DMS153 treated with DMSO at 0.1 percent for 48 hours (cell line): Measurements from ENCODE around the gene POMC.
"Not testable (repeated sequence)": the region's sequence is repeated elsewhere in the genome, so short reads cannot be mapped to it uniquely, and the experiment has no call there.

ENCODE experiments used
- DNase-seq: peaks from one replicate; lab custom pipeline; 2025; ENCODE audit not compliant: unreplicated experiment; lab: John Stamatoyannopoulos, UW

Gene POMC

DNA sequence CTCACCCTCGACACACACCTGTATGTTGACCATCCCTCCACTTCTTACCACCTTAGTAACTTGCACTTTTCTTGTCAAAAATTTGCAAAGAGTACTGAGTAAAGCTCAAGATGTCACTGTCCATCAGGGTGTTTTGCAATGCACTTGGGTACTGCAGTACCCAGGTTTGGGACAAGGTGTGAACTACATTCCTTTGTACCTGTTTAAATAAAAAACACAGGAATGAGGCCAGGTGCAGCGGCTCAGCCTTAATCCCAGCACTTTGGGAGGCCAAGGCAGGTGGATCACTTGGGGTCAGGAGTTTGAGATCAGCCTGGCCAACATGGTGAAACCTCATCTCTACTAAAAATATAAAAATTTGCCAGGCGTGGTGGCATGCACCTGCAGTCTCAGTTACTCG, 27.8 kb downstream of the POMC start:
- not testable (repeated sequence) for DNase-seq

DNA sequence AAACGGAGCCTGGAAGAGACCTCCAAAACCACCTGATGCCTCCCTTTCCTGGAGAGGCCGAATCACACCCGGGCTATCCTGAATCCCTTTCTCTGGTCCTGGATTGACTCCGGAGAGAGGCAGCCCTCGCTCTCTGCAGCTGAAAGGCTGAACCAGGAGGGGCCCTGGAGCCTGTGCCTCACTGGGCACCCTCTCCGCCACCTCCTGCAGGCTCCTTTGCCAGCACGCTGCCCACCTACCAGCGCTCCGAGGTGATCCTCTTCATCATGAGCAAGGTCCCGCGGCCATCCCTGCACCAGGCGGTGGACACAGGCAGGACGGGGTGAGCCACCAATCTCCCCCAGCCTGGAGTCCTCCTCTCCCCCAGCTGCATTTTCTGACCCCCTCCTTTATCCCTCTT, 35.7 kb downstream of the POMC start:
- DNase-seq: no peak

DNA sequence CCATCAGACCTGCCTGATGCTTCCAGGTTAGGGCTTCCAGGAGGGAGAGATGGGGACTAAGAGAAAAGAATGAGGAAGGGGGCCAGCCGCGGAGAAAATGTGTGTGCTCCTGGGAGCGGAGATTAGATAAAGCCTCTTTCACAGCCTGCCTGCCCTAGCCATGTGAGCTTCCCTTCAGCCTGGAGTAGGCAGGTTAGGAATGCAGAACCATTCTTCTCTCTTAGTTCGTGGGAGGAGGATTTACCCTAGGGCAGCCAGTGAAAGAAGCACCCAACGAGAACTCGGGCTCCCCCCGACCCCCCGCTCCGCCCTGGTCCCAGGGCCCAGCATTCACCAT, 36.1 kb downstream of the POMC start:
- no peak for DNase-seq

DNA sequence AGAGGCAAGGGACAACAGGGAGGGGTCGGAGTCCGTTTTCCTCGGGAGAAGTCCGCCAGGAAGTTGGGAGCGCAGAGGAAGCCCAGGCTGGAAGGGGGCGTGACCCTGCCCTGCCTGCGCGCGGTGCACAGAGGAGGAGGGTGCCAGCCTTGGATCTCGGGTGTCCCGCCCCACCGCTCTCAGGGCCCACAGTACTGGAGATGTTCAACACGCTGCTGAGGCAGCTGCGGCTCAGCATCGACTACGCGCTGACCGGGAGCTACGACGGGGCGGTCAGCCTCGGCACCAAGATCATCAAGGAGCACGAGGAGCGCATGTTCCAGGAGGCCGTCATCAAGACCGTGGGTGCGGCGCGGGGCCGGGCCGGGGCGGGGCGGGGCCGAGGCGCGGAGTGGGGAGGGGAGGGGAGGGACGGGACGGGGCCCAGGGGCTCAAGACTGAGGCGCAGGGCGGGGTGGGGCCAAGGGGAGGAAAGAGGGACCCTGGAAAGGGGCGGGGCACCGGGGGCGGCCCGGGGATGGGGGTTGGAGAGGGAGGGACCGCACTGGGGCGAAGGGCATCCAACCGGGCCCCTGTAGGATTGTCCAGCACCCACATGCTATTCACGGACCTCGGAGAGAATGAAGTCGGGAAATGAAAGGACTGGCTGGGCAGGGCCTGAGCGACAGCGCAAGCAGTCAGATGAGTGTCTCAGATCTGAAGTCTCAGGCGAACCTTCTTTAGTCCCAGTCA, 36.6 kb downstream of the POMC start:
- DNase-seq: no peak

DNA sequence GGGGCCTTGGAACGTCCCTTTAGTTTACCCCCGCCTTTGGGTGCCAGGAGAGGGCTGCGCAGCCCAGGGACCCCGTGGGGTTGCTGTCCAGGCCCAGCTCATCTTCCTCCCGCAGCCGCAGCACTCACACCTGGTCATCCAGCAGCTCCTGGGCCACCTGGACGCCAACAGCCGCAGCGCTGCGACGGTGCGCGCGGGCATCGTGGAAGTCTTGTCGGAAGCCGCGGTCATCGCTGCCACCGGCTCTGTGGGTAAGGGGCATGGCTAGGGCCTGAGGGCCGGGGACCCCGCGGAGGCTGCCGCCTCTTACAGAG, 37.2 kb downstream of the POMC start:
- DNase-seq: no peak

DNA sequence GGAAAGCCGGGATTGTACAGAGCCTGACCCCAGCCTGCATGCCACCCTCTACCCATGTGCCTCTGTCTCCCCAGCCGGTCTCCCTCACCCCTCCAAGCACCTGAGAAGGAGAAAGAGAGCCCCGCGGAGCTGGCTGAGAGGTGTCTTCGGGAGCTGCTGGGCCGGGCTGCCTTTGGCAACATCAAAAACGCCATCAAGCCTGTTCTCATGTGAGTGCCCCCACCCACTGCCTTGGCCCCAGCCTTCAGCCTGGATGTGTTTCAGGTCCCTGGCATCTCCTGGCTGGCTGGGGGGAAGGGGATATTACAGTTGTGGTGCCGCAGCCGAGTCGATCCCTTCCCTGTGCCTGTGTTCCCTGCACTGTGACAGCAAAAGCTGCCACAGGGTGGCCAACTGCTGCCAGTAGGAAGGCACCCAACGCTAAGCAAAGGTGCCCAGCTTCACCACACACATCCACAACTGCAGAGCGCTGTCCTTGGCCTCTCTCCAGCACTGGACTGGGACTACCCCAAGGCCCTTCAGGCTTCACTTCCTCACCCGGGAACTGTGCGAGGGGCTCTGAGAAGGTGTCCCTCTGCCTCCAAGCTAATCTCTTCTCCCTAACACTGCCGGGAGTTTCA, 38.4 kb downstream of the POMC start:
- no peak for DNase-seq

DNA sequence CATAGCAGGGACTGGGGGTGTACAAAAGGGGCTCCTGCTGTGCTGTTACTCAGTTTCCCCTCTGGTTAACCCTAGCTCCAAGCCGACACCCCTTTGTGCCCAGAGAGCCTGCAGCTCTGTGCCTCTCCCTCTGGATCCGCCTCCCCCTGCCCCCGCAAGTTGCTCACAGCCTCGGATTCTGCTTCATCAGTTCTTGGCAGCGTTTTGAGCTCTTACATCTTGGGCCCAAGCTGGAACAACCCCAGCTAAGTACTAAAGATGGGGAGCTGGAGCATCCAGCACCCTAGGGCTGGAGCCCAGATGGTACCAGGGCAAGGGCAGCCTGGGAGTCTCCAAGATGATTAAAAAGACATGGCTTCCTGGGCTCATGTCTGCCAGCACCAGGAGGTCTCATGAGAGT, 40.7 kb downstream of the POMC start:
- DNase-seq: no peak

DNA sequence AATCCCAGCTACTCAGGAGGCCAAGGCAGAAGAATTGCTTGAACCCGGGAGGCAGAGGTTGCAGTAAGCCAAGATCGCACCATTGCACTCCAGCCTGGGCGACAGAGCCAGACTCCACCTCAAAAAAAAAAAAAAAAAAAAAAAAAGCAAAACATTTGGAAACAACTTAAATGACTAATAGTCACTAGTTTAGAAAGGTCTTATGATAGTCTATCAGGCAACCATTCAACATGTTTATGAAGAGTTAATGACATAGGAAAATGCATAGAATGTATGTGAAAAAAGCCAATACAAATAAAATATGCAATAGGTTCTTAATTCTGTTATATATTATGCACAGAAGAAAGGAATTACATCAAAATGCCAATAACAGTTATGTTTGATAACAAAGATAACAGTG, 41.3 kb downstream of the POMC start:
- DNase-seq: not testable (repeated sequence)

DNA sequence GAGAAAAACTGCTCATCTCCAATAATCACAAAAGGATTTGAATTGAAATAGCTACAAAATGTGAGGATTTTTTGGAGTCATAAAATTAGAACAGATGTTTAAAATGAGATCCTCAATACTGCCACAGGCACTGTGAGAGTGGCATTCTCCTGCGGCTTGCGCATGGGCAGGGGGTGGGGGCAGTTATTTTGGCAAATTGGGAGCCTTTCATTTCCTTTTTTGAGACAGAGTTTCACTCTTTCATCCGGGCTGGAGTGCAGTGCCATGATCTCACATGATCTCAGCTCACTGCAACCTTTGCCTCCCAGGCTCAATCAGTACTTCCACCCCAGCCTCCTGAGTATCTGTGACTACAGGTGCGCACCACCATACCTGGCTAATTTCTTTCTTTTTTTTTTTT, 42.4 kb downstream of the POMC start:
- DNase-seq: no peak

DNA sequence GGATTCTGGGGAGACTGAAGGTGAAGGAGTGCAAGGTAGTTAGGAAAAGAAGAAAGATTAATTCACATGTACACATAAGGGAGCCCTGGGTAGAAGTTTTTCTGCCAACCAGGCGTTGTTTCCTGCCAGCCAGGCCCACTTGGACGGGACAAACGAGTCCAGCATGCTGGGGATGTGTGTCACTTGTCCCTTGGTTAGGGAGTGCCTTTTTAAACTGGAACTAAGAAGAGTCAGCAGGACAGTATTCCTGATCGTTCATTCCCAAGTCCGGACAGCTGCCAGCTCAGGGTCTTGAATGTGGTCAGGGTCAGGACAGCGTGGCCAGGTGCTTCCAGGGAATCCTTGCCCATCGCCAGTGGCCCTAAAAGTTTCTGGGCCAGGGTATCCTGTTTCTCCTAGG, 43.2 kb downstream of the POMC start:
- DNase-seq: no peak

DNA sequence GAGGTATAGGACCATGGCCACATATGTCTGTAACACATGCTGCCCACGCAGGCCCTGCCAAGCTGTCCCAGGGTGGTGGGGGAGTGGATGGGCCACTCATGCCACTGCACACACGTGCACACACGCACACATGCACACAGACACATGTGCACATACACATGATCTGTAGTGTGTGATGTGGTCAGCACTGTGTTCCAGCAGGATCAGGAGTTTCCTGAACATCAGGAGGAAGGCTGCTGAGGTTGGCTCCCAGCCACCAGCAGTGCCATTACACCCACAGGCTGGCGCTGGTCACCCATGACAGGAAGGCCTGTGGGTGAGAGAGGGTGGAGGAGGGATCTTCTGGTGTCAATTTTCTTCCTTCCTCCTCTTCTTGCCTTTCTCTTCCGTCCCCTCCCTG, 44.7 kb downstream of the POMC start:
- DNase-seq: no peak

DNA sequence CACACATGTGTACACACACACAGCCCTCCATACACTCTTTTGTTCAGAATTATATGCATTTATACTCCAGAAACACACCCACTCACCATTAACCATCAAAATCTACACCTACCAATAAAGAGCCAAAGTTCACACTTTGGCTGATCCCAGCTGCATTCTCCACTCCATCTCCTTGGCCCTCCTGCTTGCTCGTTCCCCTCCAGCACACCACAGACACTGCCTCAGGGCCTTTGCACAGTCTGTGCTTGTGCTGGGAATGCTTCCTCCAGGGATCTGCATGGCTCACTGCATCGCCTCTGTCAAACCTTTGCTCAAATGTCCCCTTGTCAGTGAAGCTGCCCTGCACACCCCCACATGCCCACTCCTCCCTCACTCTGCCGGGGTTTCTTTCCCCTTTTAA, 46.0 kb downstream of the POMC start:
- no peak for DNase-seq

DNA sequence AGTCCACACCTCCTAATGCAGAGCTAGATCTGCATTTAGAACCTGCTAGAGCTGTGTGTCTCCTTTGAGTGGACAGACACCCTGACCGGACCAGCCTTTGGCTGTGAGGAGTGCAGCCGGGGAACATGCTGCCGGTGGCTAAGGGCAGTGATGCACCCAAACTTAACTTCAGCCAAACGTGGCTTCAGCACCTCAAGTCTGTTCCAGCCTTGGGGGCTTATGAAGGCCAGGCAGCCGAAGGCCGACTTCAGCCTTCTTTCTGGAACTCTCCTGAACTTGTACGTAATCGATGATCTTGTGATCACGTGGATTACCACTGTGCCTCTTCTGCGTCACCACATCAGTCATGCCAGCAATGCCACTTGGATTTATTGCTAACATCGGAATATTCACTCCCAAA, 49.1 kb downstream of the POMC start:
- DNase-seq: no peak

DNA sequence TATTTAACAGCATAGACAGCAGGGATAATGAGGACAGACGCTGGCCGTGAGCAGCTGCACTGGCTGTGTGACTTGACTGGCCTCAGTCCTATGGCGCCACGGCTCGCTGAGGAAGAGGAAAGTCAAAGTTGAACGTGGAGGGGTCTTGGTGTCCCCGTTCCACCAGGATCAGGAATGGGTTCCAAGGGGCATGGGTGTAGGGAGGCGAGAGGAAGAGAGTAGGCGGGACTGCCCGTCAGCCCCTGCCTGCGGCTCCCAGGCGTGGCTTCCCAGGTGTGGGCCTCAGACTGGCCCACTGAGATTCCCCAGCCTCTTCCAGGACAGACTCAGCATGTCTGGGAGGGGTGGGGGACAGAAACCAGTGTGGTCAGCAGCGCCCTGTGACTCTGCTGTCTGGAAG, 51.4 kb downstream of the POMC start:
- no peak for DNase-seq

DNA sequence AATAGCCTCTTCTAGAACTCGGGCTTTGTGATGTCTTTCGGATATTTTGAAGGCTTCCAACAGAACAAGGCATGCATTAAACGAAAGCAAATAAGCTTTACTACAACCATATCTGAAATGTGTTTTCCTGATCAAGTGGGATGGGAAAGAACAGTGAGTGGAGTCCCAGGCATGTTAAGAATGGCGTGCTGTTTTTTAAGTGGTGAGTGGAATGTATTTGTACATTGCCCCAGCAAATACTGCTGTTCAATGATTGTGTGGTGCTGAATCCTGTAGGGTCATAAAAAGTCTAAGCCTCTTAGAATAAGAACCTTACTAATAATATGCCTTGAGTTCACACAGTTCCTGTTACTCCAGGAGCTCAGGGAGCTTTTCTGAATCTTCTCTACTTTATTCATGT, 52.5 kb downstream of the POMC start:
- DNase-seq: no peak

DNA sequence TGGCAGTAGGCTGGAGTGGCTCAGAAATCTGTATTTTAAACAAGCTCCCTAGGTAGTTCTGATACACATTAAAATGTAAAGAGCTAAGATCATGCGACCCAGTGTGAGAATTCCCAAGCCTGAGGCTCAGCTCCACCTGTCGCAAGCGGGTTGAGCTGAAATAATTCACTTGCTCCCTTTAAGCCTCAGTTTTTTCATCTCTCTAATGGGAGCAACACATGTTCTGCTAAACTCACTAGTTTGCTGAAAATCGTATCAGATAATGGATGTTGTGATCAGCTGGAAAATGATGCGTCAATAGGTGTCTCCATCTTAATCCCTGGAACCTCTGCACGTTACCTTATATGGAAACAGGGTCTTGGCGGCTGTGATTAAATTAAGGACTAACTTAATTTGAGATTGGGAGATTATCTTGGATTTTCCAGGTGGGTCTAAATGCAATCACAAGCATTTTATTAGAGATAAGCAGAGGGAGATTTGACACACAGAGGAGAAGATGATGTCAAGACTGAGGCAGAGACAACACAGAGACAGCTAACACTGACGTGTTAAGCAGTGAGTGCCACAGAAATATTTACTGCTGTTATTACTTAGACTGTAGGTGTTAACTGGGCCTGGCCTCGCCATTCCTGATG, 53.0 kb downstream of the POMC start:
- DNase-seq: no peak

DNA sequence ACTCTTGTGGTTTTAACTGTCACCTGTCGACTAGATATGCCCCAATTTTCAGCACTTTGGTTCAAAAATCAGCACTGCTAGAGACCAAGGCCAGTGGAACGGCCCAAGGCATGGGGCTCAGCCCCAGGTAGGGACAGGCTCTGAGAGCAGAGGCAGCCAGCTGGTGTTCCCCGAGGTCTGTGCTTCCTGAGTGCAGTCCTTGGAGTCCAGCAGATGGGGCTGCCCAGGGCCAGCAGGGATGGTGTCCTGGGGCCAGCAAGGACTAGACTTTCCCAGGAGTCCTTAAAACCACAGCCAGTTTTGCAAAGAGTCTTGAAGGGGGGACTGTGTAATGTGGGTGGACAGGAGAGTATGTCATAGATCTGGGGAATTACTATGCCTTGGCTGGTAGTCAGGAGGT, 56.3 kb downstream of the POMC start:
- no peak for DNase-seq
